Measurements from ENCODE around the gene MKS1. TPM values are rescaled to one million over a fixed set of nuclear protein-coding genes. Genes with fewer than 3 reads are reported as not detected.
A peak's percentile ranks its signal among the peaks of the same experiment; 100 is the strongest.

MKS1 gene
- total and polyA plus RNA-seq, 5 donors from 2014 or later: 6.2 to 13.4 (median 10.9) TPM

DNA sequence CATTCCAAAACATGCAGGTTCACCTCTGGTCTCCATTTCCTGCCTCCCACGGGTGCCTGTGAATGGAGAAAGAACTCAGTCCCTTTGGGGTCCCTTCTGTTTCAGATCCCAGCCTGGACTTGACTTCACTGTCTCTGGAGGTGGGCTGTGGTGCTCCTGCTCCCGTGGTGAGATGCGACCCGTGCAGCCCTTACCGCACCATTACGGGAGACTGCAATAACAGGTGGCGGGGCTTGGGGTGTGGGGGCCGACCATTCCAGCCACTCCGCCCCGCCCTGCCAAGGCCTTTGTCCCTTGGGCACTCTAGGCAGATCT is 29.9 kb upstream of the MKS1 start:
- no peaks in the 10 kb centered on the region for H3K9me3 Mint-ChIP-seq
- DNase-seq (no peak), ATAC-seq (ENCODE audit: low read depth in 2 of 2) (no peak)
- Histone ChIP-seq H3K27ac (ENCODE audit: insufficient read depth, low read length, poor library complexity, severe bottlenecking) (no peak overlapping the region), H3K36me3 (ENCODE audit: control insufficient read depth, insufficient read depth, low read length) (no peaks in the 10 kb centered on the region), H3K9me3 (ENCODE audit: control insufficient read depth in 2 of 2, low read length in 2 of 2) (no peaks in the 10 kb centered on the region), H3K4me1 (ENCODE audit: control insufficient read depth, insufficient read depth, low read length, poor library complexity, severe bottlenecking) (peaks cover 7% of the 10 kb centered on the region), H3K27me3 (ENCODE audit: control insufficient read depth, insufficient read depth, low read length) (no peaks in the 10 kb centered on the region), H3K4me3 (ENCODE audit: low read depth, low read length) (no peak overlapping the region)
- peaks cover 0 to 14% (median 3%) of the 10 kb centered on the region in 4 donors for H3K4me1 Mint-ChIP-seq
- H3K36me3 Mint-ChIP-seq: no peaks in the 10 kb centered on the region
- peaks cover 33% of the 10 kb centered on the region for H3K27me3 Mint-ChIP-seq
- H3K4me3 Mint-ChIP-seq: peak overlapping the region in 1 of 4 donors; percentile 57
- no peak overlapping the region for H3K27ac Mint-ChIP-seq

DNA sequence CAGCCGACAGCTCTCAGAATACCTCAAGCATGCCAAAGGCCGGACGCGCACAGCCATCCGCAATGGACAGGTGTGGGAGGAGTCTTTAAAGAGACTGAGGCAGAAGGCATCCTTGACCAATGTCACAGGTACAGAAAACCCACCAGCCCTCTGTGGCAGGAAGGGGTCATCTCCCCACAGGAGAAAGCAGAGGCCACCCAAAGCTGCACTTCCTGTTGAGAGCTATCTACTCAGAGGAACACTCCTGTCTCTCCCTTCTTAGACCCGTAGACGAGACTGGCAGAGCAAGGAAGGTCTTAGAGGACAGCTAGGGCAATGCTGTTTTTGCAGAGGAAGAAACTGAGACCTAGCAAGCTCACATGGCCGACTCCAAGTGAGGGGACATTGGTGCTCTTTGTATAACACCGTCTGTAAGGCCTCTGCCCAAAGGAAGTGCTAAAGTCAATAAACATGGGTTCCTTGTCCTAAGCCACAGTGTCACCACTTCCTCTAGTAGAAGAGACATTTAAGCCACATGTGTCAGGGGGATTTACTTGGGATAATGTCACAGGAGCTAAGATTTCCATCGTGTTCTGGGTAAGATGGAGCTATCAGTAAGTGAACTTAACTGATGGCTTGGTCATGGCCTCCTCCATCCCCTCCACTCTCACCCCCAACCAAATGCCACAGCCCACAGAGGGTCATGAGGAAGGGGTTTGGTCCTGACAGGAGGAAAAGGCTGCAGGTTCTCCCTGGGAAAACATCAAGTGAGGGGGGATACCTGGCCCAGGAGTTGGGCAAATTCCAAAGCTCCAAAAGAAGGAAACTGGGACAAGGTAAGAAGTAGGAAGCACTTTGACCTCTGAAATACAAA is 28.7 kb upstream of the MKS1 start:
- Histone ChIP-seq H3K4me1 (ENCODE audit: control insufficient read depth, insufficient read depth, low read length, poor library complexity, severe bottlenecking) (peaks cover 7% of the 10 kb centered on the region), H3K27me3 (ENCODE audit: control insufficient read depth, insufficient read depth, low read length) (peaks cover 2% of the 10 kb centered on the region), H3K36me3 (ENCODE audit: control insufficient read depth, insufficient read depth, low read length) (no peaks in the 10 kb centered on the region), H3K4me3 (ENCODE audit: low read depth, low read length) (no peak overlapping the region), H3K9me3 (ENCODE audit: control insufficient read depth in 2 of 2, low read length in 2 of 2) (no peaks in the 10 kb centered on the region), H3K27ac (ENCODE audit: insufficient read depth, low read length, poor library complexity, severe bottlenecking) (no peak overlapping the region)
- no peak overlapping the region for H3K4me3 Mint-ChIP-seq
- peak overlapping the region in 2 of 3 donors; percentile 35 to 38 for H3K27ac Mint-ChIP-seq
- no peaks in the 10 kb centered on the region for H3K36me3 Mint-ChIP-seq
- no peaks in the 10 kb centered on the region for H3K9me3 Mint-ChIP-seq
- peaks cover 0 to 14% (median 3%) of the 10 kb centered on the region in 4 donors for H3K4me1 Mint-ChIP-seq
- ATAC-seq (ENCODE audit: low read depth in 2 of 2) (no peak), DNase-seq (peak in 1 of 3 donors; percentile 12)
- peaks cover 25% of the 10 kb centered on the region for H3K27me3 Mint-ChIP-seq

DNA sequence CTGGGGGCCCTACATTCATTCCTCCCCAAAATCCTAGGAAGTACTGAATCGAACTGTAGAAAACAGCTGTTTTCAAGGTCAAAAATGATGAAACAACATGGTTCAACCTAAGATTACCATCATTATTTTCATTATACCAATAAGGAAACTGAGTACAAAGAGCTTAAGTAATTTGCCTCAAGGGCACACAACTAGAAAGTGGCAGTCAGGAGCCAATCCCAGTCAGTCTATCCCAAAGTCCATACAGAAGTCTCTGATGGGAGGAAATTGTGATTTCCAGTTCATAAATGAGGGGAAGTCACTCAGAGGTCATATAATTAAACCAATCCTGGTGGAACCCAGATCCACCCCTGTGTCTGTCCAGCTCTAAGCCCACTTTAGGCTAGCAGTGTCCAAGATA is 27.7 kb upstream of the MKS1 start:
- H3K4me3 ChIP-seq (ENCODE audit: low read depth, low read length): no peak overlapping the region
- H3K4me1 Mint-ChIP-seq: peaks cover 0 to 14% (median 3%) of the 10 kb centered on the region in 4 donors
- H3K27me3 ChIP-seq (ENCODE audit: control insufficient read depth, insufficient read depth, low read length): peaks cover 2% of the 10 kb centered on the region
- no peak for ATAC-seq (ENCODE audit: low read depth in 2 of 2)
- no peaks in the 10 kb centered on the region for H3K9me3 ChIP-seq (ENCODE audit: control insufficient read depth in 2 of 2, low read length in 2 of 2)
- no peak overlapping the region for H3K4me3 Mint-ChIP-seq
- no peak for DNase-seq
- peaks cover 7% of the 10 kb centered on the region for H3K4me1 ChIP-seq (ENCODE audit: control insufficient read depth, insufficient read depth, low read length, poor library complexity, severe bottlenecking)
- peaks cover 17% of the 10 kb centered on the region for H3K27me3 Mint-ChIP-seq
- no peak overlapping the region for H3K27ac Mint-ChIP-seq
- no peak overlapping the region for H3K27ac ChIP-seq (ENCODE audit: insufficient read depth, low read length, poor library complexity, severe bottlenecking)
- H3K36me3 ChIP-seq (ENCODE audit: control insufficient read depth, insufficient read depth, low read length): no peaks in the 10 kb centered on the region
- H3K9me3 Mint-ChIP-seq: no peaks in the 10 kb centered on the region
- H3K36me3 Mint-ChIP-seq: no peaks in the 10 kb centered on the region

DNA sequence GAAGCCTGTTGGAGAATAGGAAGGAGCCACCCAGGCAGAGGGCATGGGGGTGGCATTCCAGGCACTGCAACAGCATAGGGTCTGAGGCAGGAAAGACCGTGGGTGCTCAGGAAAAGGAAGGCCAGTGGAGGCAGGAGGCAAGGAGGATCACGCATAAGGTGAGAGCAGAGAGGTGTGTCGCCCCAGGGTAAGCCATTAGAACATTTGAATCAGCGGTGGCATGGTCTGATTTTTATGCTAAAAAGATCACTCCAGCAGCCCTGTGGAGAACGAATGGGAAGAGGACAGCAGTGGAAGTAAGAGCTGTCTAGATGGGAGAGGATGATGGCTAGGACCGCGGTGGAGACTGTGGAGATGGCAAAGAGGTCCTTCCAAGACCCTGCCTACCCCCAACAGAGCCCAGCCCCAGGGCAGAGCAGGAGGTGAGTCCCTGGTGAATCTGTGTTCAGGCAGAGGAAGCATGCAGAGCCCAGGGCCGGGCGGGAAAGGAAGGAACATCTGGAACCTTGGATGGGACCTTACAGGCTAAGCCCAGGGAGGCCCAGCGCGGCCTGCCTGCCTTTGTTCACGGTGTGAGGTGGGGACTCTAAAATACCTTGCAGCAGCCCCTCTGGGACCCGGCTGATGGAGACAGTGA is 27.2 kb upstream of the MKS1 start:
- Histone ChIP-seq H3K27ac (ENCODE audit: insufficient read depth, low read length, poor library complexity, severe bottlenecking) (no peak overlapping the region), H3K36me3 (ENCODE audit: control insufficient read depth, insufficient read depth, low read length) (no peaks in the 10 kb centered on the region), H3K4me1 (ENCODE audit: control insufficient read depth, insufficient read depth, low read length, poor library complexity, severe bottlenecking) (peaks cover 7% of the 10 kb centered on the region), H3K9me3 (ENCODE audit: control insufficient read depth in 2 of 2, low read length in 2 of 2) (no peaks in the 10 kb centered on the region), H3K4me3 (ENCODE audit: low read depth, low read length) (no peak overlapping the region), H3K27me3 (ENCODE audit: control insufficient read depth, insufficient read depth, low read length) (peaks cover 2% of the 10 kb centered on the region)
- H3K9me3 Mint-ChIP-seq: no peaks in the 10 kb centered on the region
- ATAC-seq (ENCODE audit: low read depth in 2 of 2) (no peak), DNase-seq (no peak)
- H3K27ac Mint-ChIP-seq: no peak overlapping the region
- H3K4me1 Mint-ChIP-seq: peaks cover 0 to 14% (median 3%) of the 10 kb centered on the region in 4 donors
- H3K4me3 Mint-ChIP-seq: no peak overlapping the region
- H3K36me3 Mint-ChIP-seq: no peaks in the 10 kb centered on the region
- peaks cover 21% of the 10 kb centered on the region for H3K27me3 Mint-ChIP-seq

DNA sequence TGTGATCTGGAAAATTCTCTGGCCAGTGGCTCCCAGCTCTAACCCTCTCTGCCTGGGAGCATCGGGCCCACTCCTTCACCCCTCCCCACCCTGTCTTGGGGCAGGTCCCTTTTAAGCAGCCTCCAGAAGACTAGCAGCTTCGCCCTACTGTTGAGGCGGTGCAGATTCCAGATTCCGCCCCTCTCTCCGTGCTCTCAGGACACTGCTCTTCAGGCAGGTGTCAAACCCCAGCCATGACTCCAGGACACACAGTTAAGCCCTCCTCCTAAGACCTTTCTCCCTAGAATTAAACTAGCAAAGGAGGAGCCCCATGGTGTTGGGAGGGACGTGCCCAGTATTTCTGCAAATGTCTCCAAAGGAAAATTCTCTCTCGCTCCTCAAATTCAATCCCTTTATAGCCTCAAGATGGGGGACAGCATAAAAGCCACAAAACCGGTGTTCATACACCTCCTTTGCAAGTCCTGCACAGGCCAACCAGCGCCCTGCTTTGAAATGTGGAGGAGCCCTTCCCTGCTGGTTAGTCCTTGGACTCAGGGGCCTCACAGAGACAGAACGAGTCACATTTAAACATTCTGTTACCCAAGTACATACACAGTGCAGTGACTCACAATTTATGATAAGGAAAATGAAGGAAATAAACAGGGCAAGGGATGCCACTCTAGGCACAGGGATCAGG is 26.5 kb upstream of the MKS1 start:
- no peak for DNase-seq

DNA sequence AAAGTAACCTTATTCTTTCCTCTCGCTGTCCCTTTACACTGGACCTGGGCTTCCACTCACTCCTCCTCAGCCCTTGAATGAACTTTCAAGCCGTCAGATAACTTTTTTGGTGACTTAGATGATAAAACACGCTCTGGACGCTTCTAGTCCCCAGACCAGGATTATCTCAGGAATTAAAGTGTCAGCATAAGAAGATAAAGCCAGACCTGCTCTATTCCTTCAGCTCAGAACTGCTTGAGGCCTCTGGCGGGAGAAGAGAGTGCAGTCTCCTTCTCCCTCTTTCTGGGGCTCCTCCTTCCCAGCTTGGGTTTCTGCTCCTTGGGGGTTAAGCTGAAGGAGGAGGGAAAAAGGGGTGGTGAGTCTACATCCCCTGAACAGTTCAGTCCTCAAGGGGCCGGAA is 25.9 kb upstream of the MKS1 start:
- Mint-ChIP-seq H3K4me1 (peaks cover 0 to 14% (median 2%) of the 10 kb centered on the region in 4 donors), H3K36me3 (no peaks in the 10 kb centered on the region), H3K9me3 (no peaks in the 10 kb centered on the region), H3K27ac (no peak overlapping the region), H3K4me3 (no peak overlapping the region), H3K27me3 (peaks cover 33% of the 10 kb centered on the region)
- DNase-seq (no peak), ATAC-seq (ENCODE audit: low read depth in 2 of 2) (no peak)
- Histone ChIP-seq H3K4me1 (ENCODE audit: control insufficient read depth, insufficient read depth, low read length, poor library complexity, severe bottlenecking) (peaks cover 6% of the 10 kb centered on the region), H3K27ac (ENCODE audit: insufficient read depth, low read length, poor library complexity, severe bottlenecking) (no peak overlapping the region), H3K27me3 (ENCODE audit: control insufficient read depth, insufficient read depth, low read length) (peaks cover 2% of the 10 kb centered on the region), H3K9me3 (ENCODE audit: control insufficient read depth in 2 of 2, low read length in 2 of 2) (no peaks in the 10 kb centered on the region), H3K4me3 (ENCODE audit: low read depth, low read length) (no peak overlapping the region), H3K36me3 (ENCODE audit: control insufficient read depth, insufficient read depth, low read length) (no peaks in the 10 kb centered on the region)

More for the DNA sequence above, 26.5 kb upstream of the MKS1 start:
- H3K4me1 Mint-ChIP-seq: peaks cover 0 to 14% (median 3%) of the 10 kb centered on the region in 4 donors
- no peak overlapping the region for H3K4me3 ChIP-seq (ENCODE audit: low read depth, low read length)
- H3K36me3 ChIP-seq (ENCODE audit: control insufficient read depth, insufficient read depth, low read length): no peaks in the 10 kb centered on the region
- H3K27ac ChIP-seq (ENCODE audit: insufficient read depth, low read length, poor library complexity, severe bottlenecking): no peak overlapping the region
- H3K27me3 ChIP-seq (ENCODE audit: control insufficient read depth, insufficient read depth, low read length): peaks cover 2% of the 10 kb centered on the region
- no peak overlapping the region for H3K4me3 Mint-ChIP-seq
- no peaks in the 10 kb centered on the region for H3K9me3 ChIP-seq (ENCODE audit: control insufficient read depth in 2 of 2, low read length in 2 of 2)
- no peak for ATAC-seq (ENCODE audit: low read depth in 2 of 2)
- peaks cover 7% of the 10 kb centered on the region for H3K4me1 ChIP-seq (ENCODE audit: control insufficient read depth, insufficient read depth, low read length, poor library complexity, severe bottlenecking)
- H3K27me3 Mint-ChIP-seq: peaks cover 27% of the 10 kb centered on the region
- H3K9me3 Mint-ChIP-seq: no peaks in the 10 kb centered on the region
- H3K36me3 Mint-ChIP-seq: no peaks in the 10 kb centered on the region
- H3K27ac Mint-ChIP-seq: no peak overlapping the region

DNA sequence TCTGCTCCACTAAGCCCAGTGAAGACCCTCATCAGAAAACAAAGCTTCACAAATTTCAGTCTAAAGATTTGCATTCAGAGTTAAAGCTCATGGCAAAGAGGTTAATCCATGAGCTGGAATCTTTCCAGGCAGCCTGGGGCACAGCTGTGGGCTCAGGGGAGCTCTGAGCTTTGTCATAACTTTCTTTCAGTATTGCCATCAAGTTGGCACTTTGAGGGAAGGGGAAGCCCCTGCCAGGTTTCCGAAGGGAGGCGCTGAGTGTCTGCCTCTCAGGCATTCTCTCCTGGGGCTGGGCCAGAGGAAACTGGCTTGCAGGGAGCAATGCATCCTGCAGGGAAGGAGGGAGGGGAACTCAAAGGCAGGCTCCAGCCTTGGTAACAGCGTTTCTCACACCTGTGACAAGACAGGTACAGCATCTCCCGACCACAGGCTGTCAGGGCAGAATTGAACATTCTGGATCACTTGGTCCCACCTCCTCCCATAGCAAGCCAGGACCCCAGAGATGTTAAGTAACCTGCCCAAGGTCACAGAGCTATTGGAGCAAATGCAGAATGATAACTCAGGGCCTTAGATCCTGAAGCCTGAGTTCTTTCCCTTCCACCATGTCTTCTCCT is 23.2 kb upstream of the MKS1 start:
- Histone ChIP-seq H3K4me3 (ENCODE audit: low read depth, low read length) (no peak overlapping the region), H3K36me3 (ENCODE audit: control insufficient read depth, insufficient read depth, low read length) (no peaks in the 10 kb centered on the region), H3K27ac (ENCODE audit: insufficient read depth, low read length, poor library complexity, severe bottlenecking) (no peak overlapping the region), H3K27me3 (ENCODE audit: control insufficient read depth, insufficient read depth, low read length) (peaks cover 11% of the 10 kb centered on the region), H3K4me1 (ENCODE audit: control insufficient read depth, insufficient read depth, low read length, poor library complexity, severe bottlenecking) (no peaks in the 10 kb centered on the region), H3K9me3 (ENCODE audit: control insufficient read depth in 2 of 2, low read length in 2 of 2) (no peaks in the 10 kb centered on the region)
- Mint-ChIP-seq H3K9me3 (no peaks in the 10 kb centered on the region), H3K27ac (no peak overlapping the region), H3K36me3 (no peaks in the 10 kb centered on the region), H3K27me3 (peaks cover 54% of the 10 kb centered on the region), H3K4me3 (no peak overlapping the region), H3K4me1 (no peaks in the 10 kb centered on the region)
- ATAC-seq (ENCODE audit: low read depth in 2 of 2) (no peak), DNase-seq (no peak)

Data from CD4-positive, CD25-positive, alpha-beta regulatory T cell (primary cell).